Adipocyte (in vitro differentiated cells): ENCODE data around the gene LNX1.

ENCODE experiments used
- DNase-seq: peaks from one replicate; pipeline ENCODE4 v3.0.0-alpha.2; 2015; ENCODE audit warnings: low read depth
- H3K27me3 ChIP-seq: replicated peaks from 2 replicates; pipeline ENCODE4 v1.7.0; 2013; ENCODE audit warnings: mild to moderate bottlenecking, low read length, moderate library complexity; ENCODE audit not compliant: control insufficient read depth, insufficient read depth
- H3K36me3 ChIP-seq: 2 replicates; pipeline ENCODE4 v1.7.0; 2013; ENCODE audit warnings: low read length, mild to moderate bottlenecking, moderate library complexity; ENCODE audit not compliant: control insufficient read depth, insufficient read depth, severe bottlenecking
- H3K4me1 ChIP-seq: 2 replicates; pipeline ENCODE4 v1.7.0; 2013; ENCODE audit warnings: mild to moderate bottlenecking, low read length, moderate library complexity; ENCODE audit not compliant: control insufficient read depth, insufficient read depth
- H3K4me3 ChIP-seq: 2 replicates; pipeline ENCODE4 v1.7.0; 2013; ENCODE audit warnings: mild to moderate bottlenecking, low read length, moderate library complexity
- H3K9ac ChIP-seq: 2 replicates; pipeline ENCODE4 v1.7.0; 2013; ENCODE audit warnings: mild to moderate bottlenecking, low read length, moderate library complexity
- H3K9me3 ChIP-seq: 2 replicates; pipeline ENCODE4 v1.7.0; 2013; ENCODE audit warnings: mild to moderate bottlenecking, low read length, moderate library complexity; ENCODE audit not compliant: control insufficient read depth

Gene LNX1

GRCh38 chr4:53497487-53498244 is 93.6 kb downstream of the LNX1 start:
- Histone ChIP-seq H3K9me3 (no peaks in the 10 kb centered on the region), H3K4me3 (peak overlapping the region; percentile 53), H3K4me1 (peaks cover 27% of the 10 kb centered on the region), H3K9ac (peak overlapping the region; percentile 81), H3K27me3 (no peaks in the 10 kb centered on the region), H3K36me3 (peaks cover 2% of the 10 kb centered on the region)
- peak; percentile 94 for DNase-seq

- Histone ChIP-seq H3K4me1 (peaks cover 42% of the 10 kb centered on the region), H3K9ac (no peak overlapping the region), H3K4me3 (no peak overlapping the region), H3K36me3 (peaks cover 2% of the 10 kb centered on the region), H3K27me3 (no peaks in the 10 kb centered on the region), H3K9me3 (no peaks in the 10 kb centered on the region)
- no peak for DNase-seq
These were observed 96.4 kb downstream of the LNX1 start for GRCh38 chr4:53494851-53495250.

- Histone ChIP-seq H3K9ac (peak overlapping the region; percentile 89), H3K9me3 (no peaks in the 10 kb centered on the region), H3K4me3 (peak overlapping the region; percentile 53), H3K4me1 (peaks cover 32% of the 10 kb centered on the region), H3K27me3 (no peaks in the 10 kb centered on the region), H3K36me3 (peaks cover 2% of the 10 kb centered on the region)
- peak; percentile 95 for DNase-seq
These were observed 100.2 kb downstream of the LNX1 start for GRCh38 chr4:53490965-53491622.

- H3K9me3 ChIP-seq = no peaks in the 10 kb centered on the region
- DNase-seq = peak; percentile 86
These were observed 100.9 kb downstream of the LNX1 start for GRCh38 chr4:53490161-53490956.

GRCh38 chr4:53489279-53489889 is 101.9 kb downstream of the LNX1 start:
- H3K4me3 ChIP-seq = no peak overlapping the region
- peak; percentile 60 for DNase-seq
- no peaks in the 10 kb centered on the region for H3K9me3 ChIP-seq
- H3K27me3 ChIP-seq = no peaks in the 10 kb centered on the region
- H3K9ac ChIP-seq = peak overlapping the region; percentile 89
- no peaks in the 10 kb centered on the region for H3K36me3 ChIP-seq
- peaks cover 48% of the 10 kb centered on the region for H3K4me1 ChIP-seq

More at GRCh38 chr4:53490161-53490956, 100.9 kb downstream of the LNX1 start:
- H3K27me3 ChIP-seq = no peaks in the 10 kb centered on the region
- H3K4me3 ChIP-seq = peak overlapping the region; percentile 53
- H3K4me1 ChIP-seq = peaks cover 39% of the 10 kb centered on the region
- H3K9ac ChIP-seq = peak overlapping the region; percentile 89
- H3K36me3 ChIP-seq = peaks cover 2% of the 10 kb centered on the region

- DNase-seq = no peak
- Histone ChIP-seq H3K9me3 (no peaks in the 10 kb centered on the region), H3K4me3 (no peak overlapping the region), H3K36me3 (no peaks in the 10 kb centered on the region), H3K27me3 (no peaks in the 10 kb centered on the region), H3K9ac (no peak overlapping the region), H3K4me1 (peaks cover 57% of the 10 kb centered on the region)
These were observed 103.5 kb downstream of the LNX1 start for GRCh38 chr4:53487766-53488165.

GRCh38 chr4:53485658-53486040 is 105.6 kb downstream of the LNX1 start:
- H3K4me1 ChIP-seq = peaks cover 51% of the 10 kb centered on the region
- H3K4me3 ChIP-seq = peak overlapping the region; percentile 7
- H3K27me3 ChIP-seq = no peaks in the 10 kb centered on the region
- H3K9ac ChIP-seq = peak overlapping the region; percentile 67
- H3K36me3 ChIP-seq = no peaks in the 10 kb centered on the region
- H3K9me3 ChIP-seq = no peaks in the 10 kb centered on the region
- no peak for DNase-seq

- Histone ChIP-seq H3K4me3 (peak overlapping the region; percentile 7), H3K9me3 (no peaks in the 10 kb centered on the region), H3K36me3 (no peaks in the 10 kb centered on the region), H3K27me3 (no peaks in the 10 kb centered on the region), H3K4me1 (peaks cover 47% of the 10 kb centered on the region), H3K9ac (peak overlapping the region; percentile 67)
- DNase-seq = peak; percentile 69
These were observed 106.2 kb downstream of the LNX1 start for GRCh38 chr4:53484911-53485657.

- Histone ChIP-seq H3K36me3 (no peaks in the 10 kb centered on the region), H3K9ac (no peak overlapping the region), H3K4me3 (no peak overlapping the region), H3K27me3 (no peaks in the 10 kb centered on the region), H3K4me1 (peaks cover 46% of the 10 kb centered on the region), H3K9me3 (no peaks in the 10 kb centered on the region)
- no peak for DNase-seq
These were observed 108.0 kb downstream of the LNX1 start for GRCh38 chr4:53483250-53483649.

- Histone ChIP-seq H3K36me3 (no peaks in the 10 kb centered on the region), H3K9me3 (no peaks in the 10 kb centered on the region), H3K9ac (no peak overlapping the region), H3K4me3 (no peak overlapping the region), H3K27me3 (no peaks in the 10 kb centered on the region), H3K4me1 (peaks cover 61% of the 10 kb centered on the region)
- no peak for DNase-seq
These were observed 109.7 kb downstream of the LNX1 start for GRCh38 chr4:53481586-53481985.
